Stimulated activated naive CD8-positive, alpha-beta T cell treated with anti-CD3 and anti-CD28 coated beads, Interleukin-15, Interleukin-2, amounts not matched to agents 100 ng/mL and 50 ng/mL, for 24 hours (primary cell): Measurements from ENCODE around the gene TTC28.
"Not testable (repeated sequence)": the region's sequence is repeated elsewhere in the genome, so short reads cannot be mapped to it uniquely, and the experiment has no call there.

ENCODE experiments used
- H3K27ac Mint-ChIP-seq: one replicate; pipeline ENCODE4 v1.8.0; 2021; ENCODE audit warnings: mild to moderate bottlenecking, mixed read lengths
- H3K27me3 Mint-ChIP-seq: one replicate; pipeline ENCODE4 v1.8.0; 2021; ENCODE audit warnings: mixed read lengths
- H3K36me3 Mint-ChIP-seq: one replicate; pipeline ENCODE4 v1.8.0; 2021; ENCODE audit warnings: low read depth, mixed read lengths
- H3K4me1 Mint-ChIP-seq: one replicate; pipeline ENCODE4 v1.8.0; 2021; ENCODE audit warnings: low read depth, mixed read lengths
- H3K4me3 Mint-ChIP-seq: one replicate; pipeline ENCODE4 v1.8.0; 2021; ENCODE audit warnings: mild to moderate bottlenecking, mixed read lengths
- H3K9me3 Mint-ChIP-seq: one replicate; pipeline ENCODE4 v1.8.0; 2021; ENCODE audit warnings: mixed read lengths

Gene TTC28

DNA sequence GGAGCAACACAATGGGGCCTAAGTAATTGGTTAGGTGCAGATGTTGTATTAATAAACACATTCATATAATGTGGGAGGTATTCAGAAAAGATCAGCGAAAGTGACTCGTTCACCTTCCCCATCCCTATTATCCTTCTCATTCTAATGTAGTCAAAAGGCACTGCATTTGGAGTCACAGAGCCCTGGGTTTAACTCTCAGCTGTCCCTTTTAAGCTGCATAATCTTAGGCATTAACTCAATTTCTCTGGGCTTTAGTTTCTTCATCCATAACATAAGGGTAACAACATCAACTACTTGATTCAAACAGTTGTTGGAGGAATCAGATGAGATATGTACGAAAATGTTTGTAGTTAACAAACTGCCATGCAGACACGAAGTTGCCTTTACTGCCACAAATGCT lies 573.0 kb downstream of the TTC28 start:
- Mint-ChIP-seq H3K36me3 (no peaks in the 10 kb centered on the region), H3K9me3 (no peaks in the 10 kb centered on the region), H3K4me1 (no peaks in the 10 kb centered on the region), H3K4me3 (no peak overlapping the region), H3K27ac (no peak overlapping the region), H3K27me3 (no peaks in the 10 kb centered on the region)

DNA sequence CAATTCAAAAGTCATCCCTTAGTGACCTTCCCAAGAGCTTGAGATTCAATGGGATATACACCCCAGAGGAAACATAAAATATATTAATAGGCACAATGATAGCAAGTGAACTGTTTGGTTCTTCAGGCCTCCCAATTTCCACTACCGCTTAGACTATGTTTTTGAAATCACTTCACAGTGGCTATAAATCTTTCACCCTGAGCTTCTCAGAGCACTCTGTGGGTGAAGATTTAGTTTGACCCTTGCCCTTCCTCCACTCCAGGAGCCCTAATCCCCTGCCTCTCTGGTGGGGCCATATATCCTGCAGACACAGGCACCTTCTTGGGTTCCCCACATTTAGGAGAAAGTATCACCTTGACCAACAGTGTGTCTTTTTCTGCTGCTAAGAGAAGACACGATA lies 573.7 kb downstream of the TTC28 start:
- no peaks in the 10 kb centered on the region for H3K9me3 Mint-ChIP-seq
- H3K36me3 Mint-ChIP-seq = no peaks in the 10 kb centered on the region
- H3K4me3 Mint-ChIP-seq = no peak overlapping the region
- no peak overlapping the region for H3K27ac Mint-ChIP-seq
- H3K27me3 Mint-ChIP-seq = no peaks in the 10 kb centered on the region
- H3K4me1 Mint-ChIP-seq = no peaks in the 10 kb centered on the region

DNA sequence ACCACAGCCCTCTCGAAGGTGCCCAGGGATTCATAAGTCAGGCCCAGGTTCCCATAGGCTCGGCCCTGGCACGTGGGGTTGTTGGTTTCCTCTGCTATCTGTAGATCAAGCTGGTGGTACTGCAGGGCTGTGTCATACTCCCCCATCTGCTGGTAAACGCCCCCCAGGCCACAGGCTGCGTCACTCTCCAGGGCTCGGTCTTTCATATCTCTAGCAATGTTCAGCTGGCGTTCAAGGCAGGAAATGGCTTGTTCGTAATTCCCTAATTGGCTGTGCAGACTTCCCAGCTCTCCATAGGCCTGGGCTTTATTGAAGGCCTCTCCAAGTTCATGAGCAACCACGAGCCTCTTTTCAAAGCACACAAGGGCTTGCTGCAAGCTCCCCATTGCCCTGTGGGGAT lies 574.2 kb downstream of the TTC28 start:
- Mint-ChIP-seq H3K4me1 (no peaks in the 10 kb centered on the region), H3K36me3 (no peaks in the 10 kb centered on the region), H3K27me3 (no peaks in the 10 kb centered on the region), H3K4me3 (no peak overlapping the region), H3K27ac (no peak overlapping the region), H3K9me3 (no peaks in the 10 kb centered on the region)

DNA sequence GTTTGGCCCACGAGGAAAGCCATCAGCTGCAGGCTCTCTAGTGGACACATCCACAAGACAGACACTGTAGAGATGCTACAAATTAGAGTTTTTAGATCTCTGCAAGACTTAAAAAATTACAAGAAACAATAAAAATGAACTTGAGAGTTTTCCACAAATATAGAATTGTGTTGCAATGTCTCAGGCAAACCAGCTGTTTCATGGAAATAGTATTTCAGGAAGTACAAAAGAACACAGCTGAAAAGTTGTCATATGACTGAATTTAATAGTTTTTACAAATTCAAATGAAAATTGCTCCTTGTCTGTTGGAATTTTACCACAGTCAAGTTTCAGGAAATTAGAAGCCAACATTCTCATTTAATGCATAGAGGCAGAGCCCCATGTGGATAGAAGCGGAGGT lies 576.0 kb downstream of the TTC28 start:
- Mint-ChIP-seq H3K27ac (no peak overlapping the region), H3K36me3 (no peaks in the 10 kb centered on the region), H3K27me3 (no peaks in the 10 kb centered on the region), H3K4me1 (no peaks in the 10 kb centered on the region), H3K4me3 (no peak overlapping the region), H3K9me3 (no peaks in the 10 kb centered on the region)

DNA sequence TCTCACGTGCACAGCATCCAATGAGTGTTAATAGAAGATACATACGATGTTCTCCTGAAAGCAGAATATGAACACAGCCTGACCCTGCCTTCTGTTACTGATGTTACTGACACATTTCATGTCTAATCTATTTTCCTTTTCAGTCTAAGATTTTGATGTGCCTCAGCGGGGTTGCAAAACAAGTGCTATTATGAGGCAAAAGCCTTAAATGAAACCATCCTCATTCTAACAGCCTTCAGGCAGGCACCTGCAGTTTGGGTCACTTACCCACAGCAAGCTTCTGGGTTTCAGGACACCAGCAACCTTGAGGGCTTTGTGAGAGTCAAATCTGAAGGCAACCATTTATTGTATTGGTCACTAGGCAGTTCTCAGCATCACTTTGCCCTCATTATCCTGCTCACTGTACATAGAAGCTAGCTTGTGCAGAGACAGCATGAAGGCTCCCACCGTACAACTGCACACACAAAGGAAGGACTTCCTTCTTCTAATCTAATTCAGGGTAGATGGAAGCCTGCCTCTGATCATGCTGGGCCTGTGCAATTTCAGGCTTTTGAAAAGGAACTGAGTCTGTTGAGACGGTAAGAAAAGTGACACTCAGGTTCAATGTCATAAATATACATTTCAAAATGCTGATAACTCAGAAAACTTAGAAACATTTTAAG lies 577.4 kb downstream of the TTC28 start:
- Mint-ChIP-seq H3K9me3 (no peaks in the 10 kb centered on the region), H3K4me1 (no peaks in the 10 kb centered on the region), H3K4me3 (no peak overlapping the region), H3K36me3 (no peaks in the 10 kb centered on the region), H3K27ac (no peak overlapping the region), H3K27me3 (no peaks in the 10 kb centered on the region)

DNA sequence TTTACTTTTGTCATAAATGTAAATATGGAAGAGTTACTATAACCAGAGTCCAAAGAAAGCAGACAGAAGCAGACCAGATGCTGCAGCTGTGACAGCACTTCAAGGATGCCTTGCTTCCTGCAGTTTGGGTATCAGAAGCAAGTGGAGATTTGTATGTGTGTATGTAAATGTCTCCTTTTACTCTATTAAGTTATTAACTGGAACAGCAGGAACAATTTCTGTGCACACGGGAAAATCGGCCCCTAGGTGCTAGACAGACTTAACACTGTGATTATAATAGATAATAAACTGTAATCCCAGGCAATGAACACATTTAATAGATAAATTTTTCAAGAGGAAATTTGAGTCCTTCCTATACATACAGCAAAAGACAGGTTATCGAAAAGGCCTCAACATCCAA lies 582.0 kb downstream of the TTC28 start:
- H3K36me3 Mint-ChIP-seq = no peaks in the 10 kb centered on the region
- H3K27ac Mint-ChIP-seq = no peak overlapping the region
- H3K9me3 Mint-ChIP-seq = no peaks in the 10 kb centered on the region
- no peaks in the 10 kb centered on the region for H3K4me1 Mint-ChIP-seq
- no peaks in the 10 kb centered on the region for H3K27me3 Mint-ChIP-seq
- H3K4me3 Mint-ChIP-seq = no peak overlapping the region

DNA sequence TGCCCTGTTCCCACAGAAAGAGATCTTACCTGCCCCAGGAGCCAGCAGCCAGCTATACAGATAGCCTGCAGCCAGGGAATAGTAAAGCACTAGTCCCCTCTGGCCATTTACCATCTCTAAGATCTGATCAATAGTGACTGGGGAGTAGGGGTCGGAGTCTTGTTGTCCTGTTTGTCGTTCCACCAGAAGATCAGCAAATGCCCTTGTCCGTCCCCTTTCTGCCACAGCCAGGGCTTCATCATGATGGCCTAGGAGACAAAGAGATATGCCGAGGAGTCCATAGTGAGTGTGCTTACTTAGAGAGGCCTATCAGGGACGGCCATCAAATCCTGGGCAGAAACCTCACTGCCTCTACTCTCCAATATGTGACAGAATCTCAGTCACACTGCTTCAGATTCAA lies 583.5 kb downstream of the TTC28 start:
- Mint-ChIP-seq H3K4me1 (no peaks in the 10 kb centered on the region), H3K27ac (no peak overlapping the region), H3K36me3 (no peaks in the 10 kb centered on the region), H3K9me3 (no peaks in the 10 kb centered on the region), H3K4me3 (no peak overlapping the region), H3K27me3 (no peaks in the 10 kb centered on the region)

DNA sequence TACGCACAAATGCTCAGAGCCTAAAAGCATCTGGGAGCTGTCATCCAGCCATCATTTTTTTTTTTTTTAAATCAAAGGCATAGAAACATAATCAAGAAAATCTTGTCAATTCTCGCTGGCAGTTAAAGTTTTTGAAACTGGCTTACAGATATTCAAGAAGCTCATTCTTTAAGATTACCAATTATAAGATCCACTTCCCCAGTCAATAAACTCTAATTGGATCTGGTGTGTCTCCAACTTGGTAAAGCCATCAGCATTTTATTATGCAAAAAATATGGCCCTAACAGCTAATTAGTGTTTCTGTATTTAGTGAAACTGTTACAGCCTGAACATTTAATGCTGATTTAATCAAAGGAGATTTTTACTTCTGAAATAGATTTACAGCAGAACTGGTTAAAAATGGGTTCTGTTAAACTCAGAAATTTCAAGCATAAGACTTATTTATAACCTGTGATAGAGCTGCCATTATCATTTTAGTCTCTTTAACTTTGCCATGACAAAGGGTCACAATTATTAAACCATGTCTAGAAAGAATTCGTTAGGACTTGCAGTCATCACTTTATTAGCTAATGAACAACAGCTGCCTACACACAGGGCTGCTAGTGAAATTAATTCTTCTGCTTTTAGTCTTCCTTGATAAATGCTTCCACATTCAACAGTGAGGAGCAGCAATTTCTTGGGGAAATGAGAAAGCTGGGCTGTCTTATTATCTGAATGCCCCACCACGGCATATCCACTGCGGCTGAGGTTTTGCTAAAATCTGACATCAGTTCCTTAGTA lies 584.1 kb downstream of the TTC28 start:
- Mint-ChIP-seq H3K4me1 (no peaks in the 10 kb centered on the region), H3K4me3 (no peak overlapping the region), H3K36me3 (no peaks in the 10 kb centered on the region), H3K27me3 (no peaks in the 10 kb centered on the region), H3K27ac (no peak overlapping the region), H3K9me3 (no peaks in the 10 kb centered on the region)

DNA sequence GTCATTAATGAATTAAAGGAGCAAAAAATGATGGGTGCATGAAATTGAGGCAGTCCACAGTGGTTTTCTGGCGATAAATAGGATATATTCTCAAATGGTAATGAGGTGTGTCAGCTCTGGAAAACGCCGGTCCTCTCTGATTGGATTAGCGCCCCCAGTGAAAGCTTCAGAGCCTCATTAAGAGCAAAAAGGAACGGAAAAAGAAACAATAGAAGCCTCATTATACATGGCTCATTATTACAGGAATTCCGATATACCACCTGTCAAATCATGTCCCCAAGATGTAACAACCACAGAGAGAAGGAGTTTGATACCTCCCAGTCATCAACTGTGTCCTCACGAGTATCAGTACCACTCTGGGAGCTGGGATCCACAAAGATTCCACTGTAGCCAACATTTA lies 584.9 kb downstream of the TTC28 start:
- Mint-ChIP-seq H3K9me3 (no peaks in the 10 kb centered on the region), H3K4me1 (no peaks in the 10 kb centered on the region), H3K27me3 (no peaks in the 10 kb centered on the region), H3K27ac (no peak overlapping the region), H3K36me3 (no peaks in the 10 kb centered on the region), H3K4me3 (no peak overlapping the region)

DNA sequence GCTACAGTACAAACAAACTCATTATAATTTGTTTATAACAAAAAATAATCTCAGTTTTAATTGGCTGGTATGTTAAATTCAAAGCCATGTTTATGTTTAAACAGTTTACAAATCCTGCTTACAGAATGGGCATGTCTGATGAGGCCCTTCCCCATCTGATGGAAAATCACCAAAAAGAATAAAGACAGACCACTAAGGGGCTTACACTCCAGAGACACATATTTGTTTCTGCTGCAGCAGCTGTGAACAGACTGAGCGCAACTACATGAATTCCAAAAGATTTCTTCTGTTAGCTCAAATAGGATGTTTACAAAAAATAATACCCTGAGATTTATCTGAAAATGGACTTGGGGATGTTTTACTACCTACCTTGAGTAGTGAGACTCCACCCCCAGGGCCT lies 585.9 kb downstream of the TTC28 start:
- Mint-ChIP-seq H3K9me3 (no peaks in the 10 kb centered on the region), H3K27me3 (no peaks in the 10 kb centered on the region), H3K4me3 (no peak overlapping the region), H3K27ac (no peak overlapping the region), H3K36me3 (no peaks in the 10 kb centered on the region), H3K4me1 (no peaks in the 10 kb centered on the region)

DNA sequence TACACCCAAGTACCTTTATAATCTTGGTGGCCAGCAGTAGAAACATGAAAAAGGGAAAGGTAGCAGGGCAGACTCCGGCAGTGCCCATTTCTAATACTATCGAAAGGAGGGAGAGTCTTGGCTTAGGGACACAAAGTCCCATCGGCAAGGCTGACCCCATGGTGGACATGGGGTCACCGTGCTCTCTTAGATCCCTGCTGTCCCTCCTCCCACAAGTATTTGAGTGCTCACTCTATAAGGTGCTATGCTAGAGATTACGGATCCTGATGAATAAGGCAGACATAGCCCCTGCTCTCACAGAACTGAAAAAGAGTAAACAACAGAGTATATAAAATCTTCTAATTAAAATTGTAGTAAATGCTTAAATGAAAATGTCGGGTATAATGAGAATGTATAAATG lies 588.2 kb downstream of the TTC28 start:
- Mint-ChIP-seq H3K9me3 (no peaks in the 10 kb centered on the region), H3K4me3 (no peak overlapping the region), H3K27ac (no peak overlapping the region), H3K36me3 (no peaks in the 10 kb centered on the region), H3K4me1 (no peaks in the 10 kb centered on the region), H3K27me3 (no peaks in the 10 kb centered on the region)

DNA sequence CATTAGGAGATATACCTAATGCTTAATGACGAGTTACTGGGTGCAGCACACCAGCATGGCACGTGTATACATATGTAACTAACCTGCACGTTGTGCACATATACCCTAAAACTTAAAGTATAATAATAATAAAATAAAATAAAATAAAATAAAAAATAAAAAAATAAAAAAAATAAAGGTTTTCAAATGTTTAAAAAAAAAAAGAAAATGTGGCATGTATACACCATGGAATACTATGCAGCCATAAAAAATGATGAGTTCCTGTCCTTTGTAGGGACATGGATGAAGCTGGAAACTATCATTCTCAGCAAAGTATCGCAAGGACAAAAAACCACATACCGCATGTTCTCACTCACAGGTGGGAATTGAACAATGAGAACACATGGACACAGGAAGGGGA lies 590.1 kb downstream of the TTC28 start:
- not testable (repeated sequence) for H3K27ac Mint-ChIP-seq, H3K36me3 Mint-ChIP-seq, H3K4me3 Mint-ChIP-seq, H3K9me3 Mint-ChIP-seq, H3K27me3 Mint-ChIP-seq, H3K4me1 Mint-ChIP-seq

DNA sequence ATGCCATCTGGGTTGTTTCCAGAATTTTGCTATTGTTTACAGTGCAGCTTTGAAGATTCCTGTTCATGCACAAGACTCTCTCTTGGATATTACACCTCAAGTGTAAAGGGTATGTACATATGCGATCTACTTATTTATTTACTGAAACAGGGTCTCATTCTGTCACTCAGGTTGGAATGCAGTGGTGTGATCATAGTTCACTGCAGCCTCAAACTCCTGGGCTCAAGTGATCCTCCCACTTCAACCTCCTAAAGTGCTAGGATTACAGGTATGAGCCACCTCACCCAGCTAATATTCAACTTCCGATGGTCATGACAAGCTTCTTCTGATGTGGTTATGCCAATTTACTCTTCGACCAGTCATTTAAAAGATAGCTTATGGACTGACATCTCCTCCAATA lies 602.5 kb downstream of the TTC28 start:
- Mint-ChIP-seq H3K36me3 (no peaks in the 10 kb centered on the region), H3K4me1 (no peaks in the 10 kb centered on the region), H3K27me3 (no peaks in the 10 kb centered on the region), H3K4me3 (no peak overlapping the region), H3K27ac (no peak overlapping the region), H3K9me3 (no peaks in the 10 kb centered on the region)

DNA sequence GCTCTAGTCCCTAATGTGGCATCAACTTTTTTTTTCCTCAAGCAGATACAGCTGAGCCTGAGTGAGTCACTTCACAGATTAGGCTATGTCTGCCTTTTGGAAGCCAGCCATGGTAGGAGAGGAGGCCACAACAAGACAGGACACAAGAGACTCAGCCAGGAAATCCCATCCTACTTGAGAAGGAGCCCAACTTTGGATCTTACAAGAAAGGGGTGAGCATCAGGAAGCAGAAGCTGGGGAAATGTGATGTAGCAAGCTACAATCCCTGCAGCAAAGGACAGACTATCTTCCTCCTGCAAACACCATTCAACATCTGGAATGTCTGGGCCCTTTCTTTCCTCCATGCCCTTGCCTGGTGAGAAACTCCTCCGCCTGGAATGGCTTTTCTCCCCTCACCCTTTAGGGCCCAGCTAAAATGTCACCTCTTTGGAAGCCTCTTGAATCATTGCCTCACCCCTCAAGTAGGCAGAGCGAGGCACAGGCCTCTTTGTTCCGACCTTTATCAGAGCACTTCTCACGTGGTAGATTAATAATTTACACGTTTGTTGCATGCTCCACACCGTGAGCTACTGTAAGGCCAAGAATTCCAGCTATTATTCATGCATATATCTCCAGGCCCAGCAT lies 604.2 kb downstream of the TTC28 start:
- Mint-ChIP-seq H3K9me3 (no peaks in the 10 kb centered on the region), H3K36me3 (no peaks in the 10 kb centered on the region), H3K27me3 (no peaks in the 10 kb centered on the region), H3K4me1 (no peaks in the 10 kb centered on the region), H3K27ac (no peak overlapping the region), H3K4me3 (no peak overlapping the region)

DNA sequence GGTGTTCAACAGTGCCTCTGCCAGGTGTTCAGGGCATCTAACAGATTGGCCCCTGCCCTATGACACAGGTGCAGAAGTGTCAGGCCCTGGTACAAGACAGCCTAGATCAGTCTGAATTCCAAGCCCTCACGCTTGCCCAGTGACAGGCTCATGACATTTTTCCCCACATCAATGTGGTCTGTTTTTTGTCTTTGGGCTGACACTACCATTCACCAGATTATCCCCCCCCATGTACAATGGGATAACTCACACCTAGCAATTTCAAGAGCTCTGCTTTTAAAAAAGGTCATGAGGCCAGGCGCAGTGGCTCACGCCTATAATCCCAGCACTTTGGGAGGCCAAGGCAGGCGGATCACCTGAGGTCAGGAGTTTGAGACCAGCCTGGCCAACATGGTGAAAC lies 605.1 kb downstream of the TTC28 start:
- H3K27me3 Mint-ChIP-seq = no peaks in the 10 kb centered on the region
- no peaks in the 10 kb centered on the region for H3K9me3 Mint-ChIP-seq
- no peaks in the 10 kb centered on the region for H3K4me1 Mint-ChIP-seq
- no peak overlapping the region for H3K27ac Mint-ChIP-seq
- H3K36me3 Mint-ChIP-seq = no peaks in the 10 kb centered on the region
- H3K4me3 Mint-ChIP-seq = no peak overlapping the region

DNA sequence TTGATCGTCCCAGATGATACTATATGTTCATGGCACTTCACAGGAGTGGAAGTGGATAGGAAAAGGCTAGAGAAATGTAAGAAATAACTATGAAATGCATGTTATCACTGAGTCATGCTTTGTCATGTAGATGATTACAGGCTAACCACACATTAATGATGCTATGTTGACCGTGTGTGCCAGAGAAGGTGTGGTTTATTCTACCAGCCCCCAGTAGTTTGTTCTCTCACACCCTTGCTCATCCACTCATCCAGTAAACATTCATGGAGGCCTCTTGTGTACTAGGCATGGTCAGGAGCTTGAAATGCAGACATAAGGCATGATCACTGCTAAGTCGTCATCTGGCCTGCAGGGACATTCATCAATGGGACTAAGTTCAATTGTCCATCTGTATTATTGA lies 607.6 kb downstream of the TTC28 start:
- no peak overlapping the region for H3K4me3 Mint-ChIP-seq
- H3K27ac Mint-ChIP-seq = no peak overlapping the region
- no peaks in the 10 kb centered on the region for H3K36me3 Mint-ChIP-seq
- no peaks in the 10 kb centered on the region for H3K4me1 Mint-ChIP-seq
- no peaks in the 10 kb centered on the region for H3K9me3 Mint-ChIP-seq
- no peaks in the 10 kb centered on the region for H3K27me3 Mint-ChIP-seq
